ENCODE results near the gene ABCB7.
A peak's percentile ranks its signal among the peaks of the same experiment; 100 is the strongest.
"Not testable (repeated sequence)": the region's sequence is repeated elsewhere in the genome, so short reads cannot be mapped to it uniquely, and the experiment has no call there.

The ABCB7 gene

GRCh38 chrX:75155827-75156525 lies at the start of gene ABCB7:
TSS of gene ABCB7 (minus strand) at chrX:75156283. CDS start at chrX:75156272, 11 bp downstream.
- peak; percentile 22 for TF ChIP-seq CTCF (IDR thresholded peaks at IDR 0.05; ENCODE audit: control insufficient read depth, insufficient read depth, low read depth, low read length, missing control alignments)
- peak; percentile 17 for DNase-seq (ENCODE audit: low read depth)
- peak within 1 kb of the TSS; percentile 70 for H3K4me3 ChIP-seq (ENCODE audit: control insufficient read depth, low read depth, low read length)

DNA sequence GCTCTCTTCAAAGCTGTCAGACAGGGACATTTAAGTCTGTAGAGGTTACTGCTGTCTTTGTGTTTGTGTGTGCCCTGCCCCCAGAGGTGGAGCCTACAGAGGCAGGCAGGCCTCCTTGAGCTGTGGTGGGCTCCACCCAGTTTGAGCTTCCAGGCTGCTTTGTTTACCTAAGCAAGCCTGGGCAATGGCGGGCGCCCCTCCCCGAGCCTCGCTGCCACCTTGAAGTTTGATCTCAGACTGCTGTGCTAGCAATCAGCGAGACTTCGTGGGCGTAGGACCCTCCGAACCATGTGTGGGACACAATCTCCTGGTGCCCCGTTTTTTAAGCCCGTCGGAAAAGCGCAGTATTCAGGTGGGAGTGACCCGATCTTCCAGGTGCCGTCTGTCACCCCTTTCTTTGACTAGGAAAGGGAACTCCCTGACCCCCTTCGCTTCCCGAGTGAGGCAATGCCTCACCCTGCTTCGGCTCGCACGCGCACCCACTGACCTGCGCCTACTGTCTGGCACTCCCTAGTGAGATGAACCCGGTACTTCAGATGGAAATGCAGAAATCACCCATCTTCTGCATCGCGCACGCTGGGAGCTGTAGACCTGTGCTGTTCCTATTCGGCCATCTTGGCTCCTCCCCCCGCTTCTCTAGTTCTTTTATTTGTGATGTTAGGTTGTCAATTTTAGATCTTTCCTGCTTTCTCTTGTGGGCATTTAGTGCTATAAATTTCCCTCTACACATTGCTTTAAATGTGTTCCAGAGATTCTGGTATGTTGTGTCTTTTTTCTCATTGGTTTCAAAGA lies 32.5 kb upstream of the ABCB7 start:
- not testable (repeated sequence) for DNase-seq (ENCODE audit: low read depth); H3K4me3 ChIP-seq (ENCODE audit: control insufficient read depth, low read depth, low read length)

- TF ChIP-seq CTCF (IDR thresholded peaks at IDR 0.05; ENCODE audit: control insufficient read depth, insufficient read depth, low read depth, low read length, missing control alignments) = no peak
- H3K4me3 ChIP-seq (ENCODE audit: control insufficient read depth, low read depth, low read length) = no peak overlapping the region
- no peak for DNase-seq (ENCODE audit: low read depth)
Observed at GRCh38 chrX:75181721-75182120, 25.6 kb upstream of the ABCB7 start.

DNA sequence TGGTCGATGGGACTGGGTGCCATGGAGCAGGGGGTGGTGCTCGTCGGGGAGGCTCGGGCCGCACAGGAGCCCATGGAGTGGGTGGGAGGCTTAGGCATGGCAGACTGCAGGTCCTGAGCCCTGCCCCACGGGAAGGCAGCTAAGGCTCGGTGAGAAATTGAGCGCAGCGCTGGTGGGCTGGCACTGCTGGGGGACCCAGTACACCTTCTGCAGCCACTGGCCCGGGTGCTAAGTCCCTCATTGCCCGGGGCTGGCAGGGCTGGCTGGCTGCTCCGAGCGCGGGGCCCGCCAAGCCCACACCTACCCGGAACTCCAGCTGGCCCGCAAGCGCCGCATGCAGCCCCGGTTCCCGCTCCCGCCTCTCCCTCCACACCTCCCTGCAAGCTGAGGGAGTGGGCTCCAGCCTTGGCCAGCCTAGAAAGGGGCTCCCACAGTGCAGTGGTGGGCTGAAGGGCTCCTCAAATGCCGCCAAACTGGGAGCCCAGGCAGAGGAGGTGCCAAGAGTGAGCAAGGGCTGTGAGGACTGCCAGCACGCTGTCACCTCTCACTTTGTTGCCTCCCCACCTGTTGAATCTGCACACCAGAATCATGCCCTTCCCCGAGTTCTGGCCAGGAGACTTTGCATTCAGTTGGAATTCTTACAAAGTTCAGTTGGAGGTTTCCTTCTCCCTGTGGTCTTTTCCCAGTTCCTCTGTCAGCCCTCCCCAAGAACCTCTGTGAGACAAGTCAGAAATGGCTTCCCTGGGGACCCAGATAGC lies 23.6 kb upstream of the ABCB7 start:
- H3K4me3 ChIP-seq (ENCODE audit: control insufficient read depth, low read depth, low read length); DNase-seq (ENCODE audit: low read depth): not testable (repeated sequence)

DNA sequence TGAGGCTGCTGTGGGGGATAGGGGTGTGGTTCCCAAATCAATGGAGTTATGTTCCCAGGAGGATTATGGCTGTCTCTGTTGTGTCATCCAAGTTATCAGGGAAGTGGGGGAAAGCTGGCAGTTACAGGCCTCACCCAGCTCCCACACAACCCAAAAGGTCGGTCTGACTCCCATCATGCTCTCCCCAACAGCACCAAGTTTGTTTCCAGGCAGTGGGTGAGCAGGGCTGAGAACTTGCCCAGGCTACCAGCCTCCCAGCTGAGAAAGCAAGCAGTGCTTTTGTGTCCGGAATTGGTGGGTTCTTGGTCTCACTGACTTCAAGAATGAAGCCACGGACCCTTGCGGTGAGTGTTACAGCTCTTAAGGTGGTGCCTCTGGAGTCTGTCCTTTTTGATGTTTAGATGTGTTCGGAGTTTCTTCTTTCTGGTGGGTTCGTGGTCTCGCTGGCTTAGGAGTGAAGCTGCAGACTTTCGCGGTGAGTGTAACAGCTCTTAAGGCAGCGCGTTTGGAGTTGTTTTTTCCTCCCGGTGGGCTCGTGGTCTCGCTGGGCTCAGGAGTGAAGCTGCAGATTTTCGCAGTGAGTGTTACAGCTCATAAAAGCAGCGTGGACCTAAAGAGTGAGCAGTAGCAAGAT lies 16.3 kb upstream of the ABCB7 start:
- not testable (repeated sequence) for H3K4me3 ChIP-seq (ENCODE audit: control insufficient read depth, low read depth, low read length); DNase-seq (ENCODE audit: low read depth)

GRCh38 chrX:75158054-75158453 lies 2.0 kb upstream of the ABCB7 start:
- no peak overlapping the region for H3K4me3 ChIP-seq (ENCODE audit: control insufficient read depth, low read depth, low read length)
- no peak for DNase-seq (ENCODE audit: low read depth)
- TF ChIP-seq CTCF (IDR thresholded peaks at IDR 0.05; ENCODE audit: control insufficient read depth, insufficient read depth, low read depth, low read length, missing control alignments) = no peak

DNA sequence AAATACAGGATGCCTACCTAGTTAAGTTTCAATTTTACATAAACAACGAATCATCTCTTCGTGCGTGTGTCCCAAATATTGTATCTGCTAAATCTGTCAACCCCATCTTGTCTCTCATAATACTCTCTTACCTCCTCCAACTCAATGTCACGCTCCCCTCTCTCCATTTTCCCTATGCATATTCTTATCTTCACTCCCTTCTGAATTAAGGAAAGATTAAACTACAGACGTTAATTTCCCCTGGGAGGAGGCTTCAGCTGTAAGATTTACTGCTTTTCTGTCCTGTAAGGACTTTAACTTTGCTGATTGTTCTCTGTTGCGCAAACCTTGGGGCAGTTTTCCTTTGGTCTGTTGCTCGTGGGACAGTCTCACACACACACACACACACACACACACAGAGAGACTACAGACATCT lies 455 bp upstream of the ABCB7 start:
- peak; percentile 1 for DNase-seq (ENCODE audit: low read depth)
- no peak for TF ChIP-seq CTCF (IDR thresholded peaks at IDR 0.05; ENCODE audit: control insufficient read depth, insufficient read depth, low read depth, low read length, missing control alignments)
- H3K4me3 ChIP-seq (ENCODE audit: control insufficient read depth, low read depth, low read length) = peak overlapping the region; percentile 70

GRCh38 chrX:75155447-75155826 lies 646 bp downstream of the ABCB7 start:
- DNase-seq (ENCODE audit: low read depth) = no peak

More at GRCh38 chrX:75155447-75155826, 646 bp downstream of the ABCB7 start:
- TF ChIP-seq CTCF (IDR thresholded peaks at IDR 0.05; ENCODE audit: control insufficient read depth, insufficient read depth, low read depth, low read length, missing control alignments) = no peak
- peak overlapping the region; percentile 70 for H3K4me3 ChIP-seq (ENCODE audit: control insufficient read depth, low read depth, low read length)
